GM12878 (cell line): ENCODE data around the gene MISFA. TPM values are rescaled to one million over a fixed set of nuclear protein-coding genes. Genes with fewer than 3 reads are reported as not detected.

Experiments used
- ATAC-seq: fragments of 200-7000 bp; cut with Tn5 transposase; 3 replicates; pipeline ENCODE4 v1.9.1; 2020; ENCODE audit warnings: mild to moderate bottlenecking, moderate library complexity
- BruUV-seq: library from RNA; stranded (reverse); fragments of 400-500 nt; replicated peaks from 2 replicates; lab custom pipeline; 2021; lab: Mats Ljungman, UMichigan
- CTCF ChIA-PET: fragments of 300-600 bp; sonication (Branson Sonifier 250); formaldehyde crosslinking; extraction: SDS; loops from one replicate; lab custom pipeline; 2021; ENCODE audit warnings: inconsistent platforms; lab: Yijun Ruan, JAX
- POLR2A ChIA-PET: fragments of 350-600 bp; formaldehyde crosslinking; extraction: SDS; loops from one replicate; lab custom pipeline; 2021; ENCODE audit warnings: inconsistent platforms; lab: Charles Lee
- RAD21 ChIA-PET: fragments of 300-600 bp; sonication (Branson Sonifier 250); formaldehyde crosslinking; loops from one replicate; lab custom pipeline; 2023; ENCODE audit warnings: antibody characterized with exemption; ENCODE audit not compliant: unreplicated experiment; lab: Charles Lee
- SMC1A ChIA-PET: fragments of 300-600 bp; sonication (Branson Sonifier 250); formaldehyde crosslinking; loops from one replicate; lab custom pipeline; 2023; ENCODE audit not compliant: unreplicated experiment, uncharacterized antibody; lab: Charles Lee
- DNase-seq: peaks from one replicate; pipeline ENCODE4 v3.0.0-alpha.2; 2011; ENCODE audit warnings: low read depth, low spot score
- FAIRE-seq: peaks from 3 replicates; lab custom pipeline; 2011; peaks lifted over from hg19 to GRCh38; lab: Jason Lieb, UNC
- H2AFZ ChIP-seq: 2 replicates; pipeline ENCODE4 v1.6.0; 2011; ENCODE audit warnings: low read depth, low read length, control low read depth; ENCODE audit not compliant: control insufficient read depth
- H3K27ac ChIP-seq: 2 replicates; pipeline ENCODE4 v1.5.1; 2011; ENCODE audit warnings: control low read depth; ENCODE audit not compliant: control insufficient read depth, insufficient read depth
- H3K27me3 ChIP-seq, 2 experiments: replicated peaks in 1 of 2; 2 replicates each; pipeline versions ENCODE4 v1.6.0 to v1.6.1; 2011; ENCODE audit warnings: low read length in 1 of 2; ENCODE audit not compliant: control insufficient read depth in 2 of 2, insufficient read depth in 2 of 2
- H3K36me3 ChIP-seq, 2 experiments: 2 replicates each; pipeline ENCODE4 v1.5.1; 2011; ENCODE audit warnings: low read length in 1 of 2; ENCODE audit not compliant: control insufficient read depth in 2 of 2, insufficient read depth in 2 of 2
- H3K4me1 ChIP-seq: 2 replicates; pipeline ENCODE4 v1.6.1; 2011; ENCODE audit warnings: mild to moderate bottlenecking, low read length, moderate library complexity, mixed read lengths; ENCODE audit not compliant: control insufficient read depth, insufficient read depth
- H3K4me2 ChIP-seq: 2 replicates; pipeline ENCODE4 v1.6.0; 2011; ENCODE audit warnings: control low read depth; ENCODE audit not compliant: control insufficient read depth, insufficient read depth
- H3K4me3 ChIP-seq: fragments of 200-600 bp; sonication (generic); 2 replicates; pipeline ENCODE4 v1.5.1; 2016
- H3K79me2 ChIP-seq: 2 replicates; pipeline ENCODE4 v1.6.0; 2011; ENCODE audit warnings: low read length; ENCODE audit not compliant: control insufficient read depth, insufficient read depth
- H3K9ac ChIP-seq: 2 replicates; pipeline ENCODE4 v1.8.0; 2011; ENCODE audit warnings: low read length, control low read depth, mixed read lengths; ENCODE audit not compliant: control insufficient read depth, insufficient read depth
- H3K9me3 ChIP-seq: replicated peaks from 3 replicates; pipeline ENCODE4 v1.5.1; 2011; ENCODE audit warnings: mild to moderate bottlenecking, low read length; ENCODE audit not compliant: control insufficient read depth, insufficient read depth
- H4K20me1 ChIP-seq: 2 replicates; pipeline ENCODE4 v1.6.0; 2011; ENCODE audit not compliant: control insufficient read depth, insufficient read depth
- ATF3 ChIP-seq: IDR thresholded peaks from 2 replicates; pipeline ENCODE4 v1.6.1; 2011; ENCODE audit warnings: low read depth, mild to moderate bottlenecking, low read length, moderate library complexity, borderline replicate concordance; ENCODE audit errors: extremely low read depth
- BCL11A ChIP-seq: IDR thresholded peaks from 2 replicates; pipeline ENCODE4 v1.6.1; 2011; ENCODE audit warnings: low read depth, low read length
- BCLAF1 ChIP-seq: fragments of 450-650 bp; IDR thresholded peaks from 2 replicates; pipeline ENCODE4 v1.6.1; 2017; ENCODE audit warnings: antibody characterized with exemption, mild to moderate bottlenecking, moderate library complexity
- CUX1 ChIP-seq: IDR thresholded peaks from 2 replicates; pipeline ENCODE4 v1.6.1; 2012; ENCODE audit warnings: improper control_type of control experiment, low read depth, low read length; ENCODE audit not compliant: insufficient replicate concordance
- IKZF1 ChIP-seq: fragments of 450-650 bp; conservative IDR thresholded peaks from 2 replicates; pipeline ENCODE4 v1.6.1; 2017; ENCODE audit warnings: antibody characterized with exemption, mild to moderate bottlenecking
- KAT2A ChIP-seq: conservative IDR thresholded peaks from 2 replicates; pipeline ENCODE4 v1.6.1; 2011; ENCODE audit warnings: low read depth, low read length; ENCODE audit not compliant: control insufficient read depth
- PKNOX1 ChIP-seq: fragments of 450-650 bp; IDR thresholded peaks from 2 replicates; pipeline ENCODE4 v1.6.1; 2016; ENCODE audit warnings: mild to moderate bottlenecking
- USF2 ChIP-seq: IDR thresholded peaks from 2 replicates; pipeline ENCODE4 v1.6.1; 2011; ENCODE audit warnings: low read depth, low read length, improper control_type of control experiment, borderline replicate concordance
- YY1 ChIP-seq: IDR thresholded peaks from 2 replicates; pipeline ENCODE4 v1.6.1; 2011; ENCODE audit warnings: low read depth, mild to moderate bottlenecking, low read length
- WGBS: methylation state at CpG from one replicate; pipeline ENCODE4 v1.1.6; 2016; ENCODE audit warnings: low lambda C conversion rate; ENCODE audit not compliant: insufficient replicate concordance, insufficient coverage; ENCODE audit errors: missing lambda C conversion rate; 5-methylcytosine and 5-hydroxymethylcytosine counted together
- in situ Hi-C: fragments of 300-500 bp; cut with MboI; formaldehyde crosslinking; loops from 9 replicates; pipeline ENCODE4 v1.14.3; 2018; ENCODE audit warnings: mixed read lengths
- intact Hi-C: fragments of 100-400 bp; cut with micrococcal nuclease; formaldehyde crosslinking; loops from one replicate; pipeline ENCODE4 v1.14.2; 2022; ENCODE audit not compliant: unreplicated experiment
- polyA plus RNA-seq, 11 experiments: library from polyadenylated mRNA; depleted of rRNA in 4 of 11; unstranded in 6 of 11; stranded (reverse) in 5 of 11; fragments of >200 nt; fragmentation: Nextera tagmentation in 4 of 11; fragmentation: Illumina TruSeq in 1 of 11; extraction: Ambion mirVana in 4 of 11; extraction: Trizol in 1 of 11; gene quantifications; 1 replicate in 1 of 11; 2 replicates in 10 of 11; pipeline versions ENCODE4 v1.2.1 to v1.2.3, GENCODE V29; 2011 to 2016; ENCODE audit warnings: inconsistent platforms in 2 of 11, missing spikeins in 2 of 11, low read depth in 1 of 11
- total RNA-seq, 4 experiments: library from RNA; depleted of rRNA in 3 of 4; stranded (reverse); fragments of >200 nt in 3 of 4; fragmentation: Illumina TruSeq in 1 of 4; extraction: Trizol in 1 of 4; gene quantifications; 2 replicates each; pipeline versions ENCODE4 v1.2.1 to v1.2.3, GENCODE V29; 2013 to 2021

Gene MISFA
- total and polyA plus RNA-seq, 10 of the 15 experiments (the other 5 are each of a cell fraction or from before 2014, with no cell fraction given): 0.88 to 4.6 (median 2.3) TPM; not detected in 1

- Histone ChIP-seq H3K4me1 (peaks cover 7% of the 10 kb centered on the region), H3K27me3 (no peaks in the 10 kb centered on the region), H3K9me3 (no peaks in the 10 kb centered on the region), H4K20me1 (no peaks in the 10 kb centered on the region), H3K79me2 (peaks cover 23% of the 10 kb centered on the region), H3K27ac (peak within 1 kb of the TSS; percentile 67), H3K4me3 (peak within 1 kb of the TSS; percentile 80), H3K9ac (peak within 1 kb of the TSS; percentile 71), H2AFZ (peak within 1 kb of the TSS; percentile 95), H3K4me2 (peak within 1 kb of the TSS; percentile 80), H3K36me3 (no peaks in the 10 kb centered on the region)
- intact Hi-C loops: loop anchor here (5.0 kb wide), 1 partner anchor 44 kb away; the partner anchor contains the start of gene SPTY2D1
- WGBS: 6% methylated on average over 50 of the region's 50 CpGs
- ChIA-PET RAD21 (interaction anchor here (0.6 to 3.8 kb wide), 11 partner anchors 10 to 344 kb away, joined by 3 to 25 read pairs (median 3); partner anchors contain the start of gene SPTY2D1), POLR2A (interaction anchor here (0.6 to 2.0 kb wide), 8 partner anchors 14 to 78 kb away, joined by 3 to 12 read pairs (median 4); partner anchors contain the start of genes SPTY2D1 and TSG101), CTCF (interaction anchor here (0.6 to 2.7 kb wide), 9 partner anchors 9 to 177 kb away, joined by 3 to 9 read pairs (median 3); partner anchors contain the start of genes IGSF22, MISFA and SPTY2D1), SMC1A (interaction anchor here (0.9 to 8.3 kb wide), 9 partner anchors 9 to 276 kb away, joined by 3 to 64 read pairs (median 3); partner anchors contain the start of gene SPTY2D1)
- BruUV-seq: no TSS peak
- peak; percentile 77 for ATAC-seq
- DNase-seq: peak; percentile 31
- peak; percentile 57 for FAIRE-seq
- in situ Hi-C loops: no loop called here
- TF ChIP-seq ATF3 (no peak), CUX1 (no peak), BCL11A (no peak), PKNOX1 (no peak), YY1 (0 out of 2 replicates have a peak, but pooled peaks have one; percentile 34), KAT2A (no peak), BCLAF1 (no peak), USF2 (no peak), IKZF1 (peak; percentile 96)
Measured at GRCh38 chr11:18588297-18589252, 11.0 kb upstream of the MISFA start, which contains the start of gene UEVLD. Gene UEVLD (minus strand): TSS chr11:18588734. CDS start chr11:18588654, 80 bp downstream.
